Measurements from ENCODE around the gene TUBA3E. TPM values are rescaled to one million over a fixed set of nuclear protein-coding genes. Genes with fewer than 3 reads are reported as not detected.
"Not testable (repeated sequence)": the region's sequence is repeated elsewhere in the genome, so short reads cannot be mapped to it uniquely, and the experiment has no call there.

The TUBA3E gene
- total RNA-seq, 6 donors from 2014 or later, result not detected

DNA sequence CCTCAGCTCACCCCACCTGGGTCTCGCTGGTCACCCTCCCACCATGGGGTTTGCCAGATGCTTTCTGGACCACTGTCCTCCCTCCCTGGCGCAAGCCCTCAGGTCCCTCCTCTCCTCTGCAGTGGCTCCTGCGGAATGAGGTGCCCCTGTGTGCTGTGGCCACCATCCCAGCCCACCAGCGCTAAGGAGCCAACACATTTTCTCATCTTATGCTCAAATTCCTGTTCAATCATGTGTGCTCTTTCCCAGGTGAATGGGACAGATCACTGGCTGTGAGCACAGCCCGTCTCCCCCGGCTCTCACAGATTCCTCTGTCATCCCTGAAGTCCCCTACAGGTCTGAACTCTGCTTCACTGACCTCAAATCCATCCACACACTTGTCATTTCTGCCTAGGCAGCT, 38.1 kb downstream of the TUBA3E start:
- peaks cover 9 to 69% (median 44%) of the 10 kb centered on the region in 4 donors for H3K36me3 ChIP-seq
- H3K4me3 ChIP-seq, result no peak overlapping the region
- no peaks in the 10 kb centered on the region for H3K4me1 ChIP-seq
- WGBS, 2 donors, result 99 to 100% methylated on average over 6 of the region's 6 CpGs
- no peak overlapping the region for H3K27ac ChIP-seq
- no peak for ATAC-seq (ENCODE audit: low FRiP score in 2 of 2)
- no peaks in the 10 kb centered on the region for H3K27me3 ChIP-seq
- no peaks in the 10 kb centered on the region for H3K9me3 ChIP-seq
- DNase-seq, result no peak
- TF ChIP-seq POLR2A (IDR thresholded peaks at IDR 0.05), result no peak
- TF ChIP-seq EP300 (IDR thresholded peaks at IDR 0.05), result no peak
- TF ChIP-seq, protein P1, sequence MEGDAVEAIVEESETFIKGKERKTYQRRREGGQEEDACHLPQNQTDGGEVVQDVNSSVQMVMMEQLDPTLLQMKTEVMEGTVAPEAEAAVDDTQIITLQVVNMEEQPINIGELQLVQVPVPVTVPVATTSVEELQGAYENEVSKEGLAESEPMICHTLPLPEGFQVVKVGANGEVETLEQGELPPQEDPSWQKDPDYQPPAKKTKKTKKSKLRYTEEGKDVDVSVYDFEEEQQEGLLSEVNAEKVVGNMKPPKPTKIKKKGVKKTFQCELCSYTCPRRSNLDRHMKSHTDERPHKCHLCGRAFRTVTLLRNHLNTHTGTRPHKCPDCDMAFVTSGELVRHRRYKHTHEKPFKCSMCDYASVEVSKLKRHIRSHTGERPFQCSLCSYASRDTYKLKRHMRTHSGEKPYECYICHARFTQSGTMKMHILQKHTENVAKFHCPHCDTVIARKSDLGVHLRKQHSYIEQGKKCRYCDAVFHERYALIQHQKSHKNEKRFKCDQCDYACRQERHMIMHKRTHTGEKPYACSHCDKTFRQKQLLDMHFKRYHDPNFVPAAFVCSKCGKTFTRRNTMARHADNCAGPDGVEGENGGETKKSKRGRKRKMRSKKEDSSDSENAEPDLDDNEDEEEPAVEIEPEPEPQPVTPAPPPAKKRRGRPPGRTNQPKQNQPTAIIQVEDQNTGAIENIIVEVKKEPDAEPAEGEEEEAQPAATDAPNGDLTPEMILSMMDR (IDR thresholded peaks at IDR 0.05), result no peak
- no peak for TF ChIP-seq POLR2AphosphoS5 (IDR thresholded peaks at IDR 0.05)

DNA sequence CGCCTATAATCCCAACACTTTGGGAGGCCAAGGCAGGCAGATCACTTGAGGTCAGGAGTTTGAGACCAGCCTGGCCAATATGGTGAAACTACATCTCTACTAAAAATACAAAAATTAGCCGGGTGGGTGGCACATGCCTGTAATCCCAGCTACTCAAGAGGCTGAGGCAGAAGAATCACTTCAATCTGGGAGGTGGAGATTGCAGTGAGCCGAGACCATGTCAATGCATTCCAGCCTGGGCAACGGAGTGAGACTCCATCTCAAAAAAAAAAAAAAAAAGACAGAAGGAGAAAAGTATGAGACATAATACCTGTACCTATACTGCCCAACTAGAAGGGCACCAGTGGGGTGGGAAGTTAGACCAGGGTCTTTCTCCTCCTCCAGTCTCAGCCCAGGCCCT, 38.9 kb downstream of the TUBA3E start:
- ATAC-seq (ENCODE audit: low FRiP score in 2 of 2); H3K9me3 ChIP-seq; DNase-seq; H3K27me3 ChIP-seq; H3K4me1 ChIP-seq; H3K4me3 ChIP-seq; H3K27ac ChIP-seq: not testable (repeated sequence)
- 95 to 96% methylated on average over 4 of the region's 4 CpGs for WGBS, 2 donors
- peaks cover 9 to 69% (median 44%) of the 10 kb centered on the region in 4 donors for H3K36me3 ChIP-seq

DNA sequence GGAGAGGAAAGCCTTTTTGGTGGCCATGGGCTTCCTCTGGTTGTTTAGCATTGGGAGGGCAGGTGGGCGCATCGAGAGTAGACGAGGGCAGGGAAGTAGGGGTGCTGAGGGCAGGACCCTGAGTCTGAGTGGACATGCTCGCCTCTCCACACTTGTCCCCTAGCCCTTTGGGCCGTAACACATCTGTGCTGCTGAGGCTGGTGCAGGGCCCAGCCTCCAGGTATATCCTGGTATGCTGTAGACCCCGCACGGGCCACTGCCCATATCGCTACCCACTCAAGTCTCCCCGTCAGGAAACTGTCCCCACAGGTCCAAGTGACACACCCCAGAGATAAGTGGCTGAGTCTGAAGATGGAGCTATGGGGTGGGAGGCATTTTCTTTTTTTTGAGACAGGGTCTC, 39.6 kb downstream of the TUBA3E start:
- WGBS, 2 donors, result 85 to 89% methylated on average over 8 to 9 of the region's 9 CpGs
- Histone ChIP-seq H3K27me3 (no peaks in the 10 kb centered on the region), H3K9me3 (no peaks in the 10 kb centered on the region), H3K4me1 (no peaks in the 10 kb centered on the region), H3K4me3 (no peak overlapping the region), H3K27ac (no peak overlapping the region), H3K36me3 (peaks cover 2 to 69% (median 42%) of the 10 kb centered on the region in 4 donors)
- ATAC-seq (ENCODE audit: low FRiP score in 2 of 2) (no peak), DNase-seq (peak in 1 of 2 donors; percentile 29)
- TF ChIP-seq, protein P1 (IDR thresholded peaks at IDR 0.05), result no peak
- TF ChIP-seq POLR2A (IDR thresholded peaks at IDR 0.05) (no peak), EP300 (IDR thresholded peaks at IDR 0.05) (no peak), POLR2AphosphoS5 (IDR thresholded peaks at IDR 0.05) (no peak)

DNA sequence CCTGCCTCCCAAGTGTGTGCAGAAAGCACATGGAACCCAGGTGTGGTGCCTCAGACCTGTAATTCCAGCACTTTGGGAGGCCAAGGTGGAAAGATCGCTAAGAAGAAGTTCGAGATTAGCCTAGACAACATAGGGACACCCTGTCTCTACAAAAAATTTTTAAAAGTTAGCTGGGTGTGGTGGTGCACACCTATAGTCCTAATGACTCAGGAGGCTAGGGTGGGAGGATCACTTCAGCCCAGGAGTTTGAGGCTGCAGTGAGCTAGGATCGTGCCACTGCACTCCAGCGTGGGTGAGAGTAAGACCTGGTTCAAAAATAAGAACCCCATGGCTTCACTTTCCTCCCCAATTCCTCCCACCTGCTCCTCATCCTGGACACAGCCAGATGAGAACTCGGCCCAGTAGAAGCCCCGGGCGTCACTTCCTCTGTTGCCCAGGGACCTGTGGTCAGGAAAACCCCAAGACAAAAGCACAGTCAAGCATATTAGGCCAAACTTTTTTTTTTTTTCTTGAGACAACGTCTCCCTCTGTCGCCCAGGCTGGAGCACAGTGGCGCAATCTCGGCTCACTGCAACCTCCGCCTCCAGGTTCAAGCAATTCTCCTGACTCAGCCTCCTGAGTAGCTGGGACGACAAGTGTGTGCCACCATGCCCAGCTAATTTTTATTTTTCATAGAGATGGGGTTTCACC, 40.3 kb downstream of the TUBA3E start:
- H3K27ac ChIP-seq; H3K4me3 ChIP-seq; H3K4me1 ChIP-seq; H3K27me3 ChIP-seq; DNase-seq; H3K9me3 ChIP-seq; ATAC-seq (ENCODE audit: low FRiP score in 2 of 2): not testable (repeated sequence)
- 70 to 76% methylated on average over 13 of the region's 13 CpGs for WGBS, 2 donors
- H3K36me3 ChIP-seq, result peaks cover 0 to 71% (median 41%) of the 10 kb centered on the region in 4 donors

DNA sequence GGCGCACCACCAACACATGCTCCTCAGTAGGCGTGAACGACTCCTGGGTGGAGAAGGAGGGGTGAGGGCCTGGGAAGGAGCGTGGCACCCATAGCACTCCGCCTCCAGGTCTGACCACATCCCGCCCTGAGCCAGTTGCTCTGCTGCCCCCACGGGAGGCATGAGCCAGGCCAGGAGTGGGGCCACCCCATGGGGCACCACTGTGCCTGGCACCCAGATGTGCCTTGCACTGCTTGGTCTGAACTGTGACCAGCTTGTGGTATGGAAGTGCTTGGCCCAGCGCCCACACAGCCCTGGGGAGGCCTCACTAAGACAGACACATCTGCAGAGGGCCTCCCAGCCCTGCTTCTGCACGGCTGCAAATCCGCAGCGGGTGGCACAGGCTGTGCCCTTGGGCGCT, 40.9 kb downstream of the TUBA3E start:
- not testable (repeated sequence) for H3K27me3 ChIP-seq; ATAC-seq (ENCODE audit: low FRiP score in 2 of 2); H3K9me3 ChIP-seq; H3K27ac ChIP-seq; H3K4me1 ChIP-seq; H3K4me3 ChIP-seq
- 79% methylated on average over 11 of the region's 12 CpGs; no CpG with 5 or more reads in 1 of the 2 donors for WGBS, 2 donors
- peak in 1 of 2 donors; percentile 62 for DNase-seq
- H3K36me3 ChIP-seq, result peaks cover 0 to 71% (median 40%) of the 10 kb centered on the region in 4 donors

DNA sequence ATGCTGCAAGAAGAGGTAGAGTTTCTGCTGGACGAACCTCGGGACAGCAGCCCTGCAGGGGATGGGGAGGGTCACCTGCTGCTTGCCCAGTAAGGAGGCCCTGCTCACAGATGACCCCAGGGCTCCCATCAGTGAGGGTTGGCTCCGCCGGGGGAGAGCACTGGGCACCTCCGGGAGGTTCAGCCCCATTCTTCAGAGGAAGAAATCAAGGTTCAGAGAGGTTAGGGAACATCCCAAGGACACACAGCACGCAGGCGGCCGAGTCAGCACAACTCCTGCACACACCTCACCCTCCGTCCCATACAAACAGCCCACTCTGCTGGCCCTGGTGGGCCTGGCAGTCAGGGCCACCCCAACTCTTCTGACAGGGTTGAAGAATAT, 41.6 kb downstream of the TUBA3E start:
- H3K27ac ChIP-seq, result no peak overlapping the region
- peak in 1 of 2 donors; percentile 50 for DNase-seq
- no peak overlapping the region for H3K4me3 ChIP-seq
- peaks cover 0 to 78% (median 45%) of the 10 kb centered on the region in 4 donors for H3K36me3 ChIP-seq
- no peaks in the 10 kb centered on the region for H3K27me3 ChIP-seq
- H3K9me3 ChIP-seq, result no peaks in the 10 kb centered on the region
- H3K4me1 ChIP-seq, result no peaks in the 10 kb centered on the region
- ATAC-seq (ENCODE audit: low FRiP score in 2 of 2), result no peak
- TF ChIP-seq POLR2A (IDR thresholded peaks at IDR 0.05) (no peak), EP300 (IDR thresholded peaks at IDR 0.05) (no peak), POLR2AphosphoS5 (IDR thresholded peaks at IDR 0.05) (no peak)
- TF ChIP-seq, protein P1 (IDR thresholded peaks at IDR 0.05), result no peak
- WGBS, 2 donors, result 91 to 95% methylated on average over 7 to 9 of the region's 9 CpGs
